NOMO-1 treated with DMSO at 0.1 percent for 48 hours (cell line): ENCODE measurements around the gene NTM.

Source experiments
- DNase-seq: peaks from one replicate; lab custom pipeline; 2025; ENCODE audit not compliant: unreplicated experiment; lab: John Stamatoyannopoulos, UW

NTM gene

GRCh38 chr11:132123854-132124835 lies 753.7 kb downstream of the NTM start:
- DNase-seq = peak; percentile 14

- peak; percentile 50 for DNase-seq
These were observed 755.8 kb downstream of the NTM start for GRCh38 chr11:132125988-132126871.

GRCh38 chr11:132126973-132127899 lies 756.8 kb downstream of the NTM start:
- DNase-seq = peak; percentile 47

- no peak for DNase-seq
These were observed 757.5 kb downstream of the NTM start for GRCh38 chr11:132127900-132128288.

- DNase-seq = no peak
These were observed 760.6 kb downstream of the NTM start for GRCh38 chr11:132131047-132131446.

- no peak for DNase-seq
These were observed 761.5 kb downstream of the NTM start for GRCh38 chr11:132131961-132132360.

GRCh38 chr11:132134322-132134721 lies 763.9 kb downstream of the NTM start:
- no peak for DNase-seq

GRCh38 chr11:132137289-132137980 lies 767.0 kb downstream of the NTM start:
- no peak for DNase-seq

GRCh38 chr11:132137981-132138313 lies 767.5 kb downstream of the NTM start:
- DNase-seq = no peak

- no peak for DNase-seq
These were observed 768.8 kb downstream of the NTM start for GRCh38 chr11:132139181-132139580.

GRCh38 chr11:132140056-132140455 lies 769.6 kb downstream of the NTM start:
- DNase-seq = no peak

- no peak for DNase-seq
These were observed 771.7 kb downstream of the NTM start for GRCh38 chr11:132142121-132142520.

GRCh38 chr11:132142554-132142953 lies 772.1 kb downstream of the NTM start:
- no peak for DNase-seq

GRCh38 chr11:132147464-132147863 lies 777.0 kb downstream of the NTM start:
- no peak for DNase-seq

- no peak for DNase-seq
These were observed 784.4 kb downstream of the NTM start for GRCh38 chr11:132154781-132155180.

- peak; percentile 21 for DNase-seq
These were observed 787.7 kb downstream of the NTM start for GRCh38 chr11:132158091-132158490.

GRCh38 chr11:132158696-132159095 lies 788.3 kb downstream of the NTM start:
- DNase-seq = no peak

GRCh38 chr11:132161403-132162078 lies 791.1 kb downstream of the NTM start:
- DNase-seq = no peak

GRCh38 chr11:132168344-132168981 lies 798.0 kb downstream of the NTM start:
- no peak for DNase-seq
